A673 (cell line): ENCODE measurements around the gene NTN3. TPM values are rescaled to one million over a fixed set of nuclear protein-coding genes. Genes with fewer than 3 reads are reported as not detected.

Experiments used
- BruUV-seq: library from RNA; stranded (reverse); fragments of 400-500 nt; replicated peaks from 2 replicates; lab custom pipeline; 2021; lab: Mats Ljungman, UMichigan
- CTCF ChIA-PET: fragments of 300-600 bp; sonication (Branson Sonifier 250); formaldehyde crosslinking; loops from one replicate; lab custom pipeline; 2022; ENCODE audit warnings: antibody characterized with exemption; lab: Charles Lee
- POLR2A ChIA-PET: fragments of 300-600 bp; sonication (Branson Sonifier 250); formaldehyde crosslinking; loops from one replicate; lab custom pipeline; 2022; ENCODE audit warnings: antibody characterized with exemption; ENCODE audit not compliant: low non-redundant PET; lab: Charles Lee
- DNase-seq: peaks from one replicate; pipeline ENCODE4 v3.0.0-alpha.2; 2015; ENCODE audit warnings: low spot score
- H3K27ac ChIP-seq: fragments of 200-600 bp; sonication (generic); 2 replicates; pipeline ENCODE4 v1.5.1; 2016; ENCODE audit warnings: mixed run types, low read depth, mild to moderate bottlenecking, mixed read lengths, antibody characterized with exemption, low read length; ENCODE audit not compliant: poor library complexity, severe bottlenecking
- H3K27me3 ChIP-seq: fragments of 200-600 bp; sonication (generic); replicated peaks from 2 replicates; pipeline ENCODE4 v1.6.1; 2017; ENCODE audit warnings: mixed run types, low read depth, mild to moderate bottlenecking, mixed read lengths, antibody characterized with exemption, low read length; ENCODE audit not compliant: insufficient read depth, poor library complexity
- H3K36me3 ChIP-seq: fragments of 200-600 bp; sonication (generic); 2 replicates; pipeline ENCODE4 v1.6.1; 2016; ENCODE audit warnings: mixed run types, mild to moderate bottlenecking, mixed read lengths, antibody characterized with exemption, low read length; ENCODE audit not compliant: insufficient read depth, poor library complexity, severe bottlenecking
- H3K4me1 ChIP-seq: fragments of 200-600 bp; sonication (generic); 2 replicates; pipeline ENCODE4 v1.6.1; 2017; ENCODE audit warnings: mixed run types, mild to moderate bottlenecking, mixed read lengths, antibody characterized with exemption, low read length; ENCODE audit not compliant: insufficient read depth, poor library complexity, severe bottlenecking
- H3K4me3 ChIP-seq: fragments of 200-600 bp; sonication (generic); 2 replicates; pipeline ENCODE4 v1.5.1; 2016; ENCODE audit warnings: low read depth, mixed run types, mild to moderate bottlenecking, mixed read lengths, low read length; ENCODE audit not compliant: poor library complexity, severe bottlenecking
- H3K9me3 ChIP-seq: fragments of 200-600 bp; sonication (generic); 2 replicates; pipeline ENCODE4 v1.6.1; 2016; ENCODE audit warnings: mixed run types, low read depth, mild to moderate bottlenecking, mixed read lengths, antibody characterized with exemption, low read length; ENCODE audit not compliant: poor library complexity, severe bottlenecking
- EZH2 ChIP-seq: fragments of 200-600 bp; sonication (generic); IDR thresholded peaks from 2 replicates; pipeline ENCODE4 v1.6.1; 2017; ENCODE audit warnings: borderline replicate concordance, low read depth, mild to moderate bottlenecking, mixed read lengths, antibody characterized with exemption, low read length; ENCODE audit not compliant: poor library complexity, severe bottlenecking
- intact Hi-C: fragments of 100-400 bp; cut with micrococcal nuclease; formaldehyde crosslinking; loops from one replicate; pipeline ENCODE4 v1.10.0; 2022; ENCODE audit not compliant: unreplicated experiment
- total RNA-seq: library from RNA; stranded (reverse); gene quantifications from 2 replicates; pipeline ENCODE4 v1.2.3, GENCODE V29; 2021
- TF ChIP-seq, protein P1 (sequence below): fragments of 300-800, 200-600 bp; sonication (generic); conservative IDR thresholded peaks from 2 replicates; pipeline ENCODE4 v1.5.1; 2017; ENCODE audit warnings: low read depth, mild to moderate bottlenecking, antibody characterized with exemption, low read length, moderate library complexity, mixed read lengths

NTN3 gene
- total RNA-seq, 1 experiment from 2014 or later = 1.6 TPM

DNA sequence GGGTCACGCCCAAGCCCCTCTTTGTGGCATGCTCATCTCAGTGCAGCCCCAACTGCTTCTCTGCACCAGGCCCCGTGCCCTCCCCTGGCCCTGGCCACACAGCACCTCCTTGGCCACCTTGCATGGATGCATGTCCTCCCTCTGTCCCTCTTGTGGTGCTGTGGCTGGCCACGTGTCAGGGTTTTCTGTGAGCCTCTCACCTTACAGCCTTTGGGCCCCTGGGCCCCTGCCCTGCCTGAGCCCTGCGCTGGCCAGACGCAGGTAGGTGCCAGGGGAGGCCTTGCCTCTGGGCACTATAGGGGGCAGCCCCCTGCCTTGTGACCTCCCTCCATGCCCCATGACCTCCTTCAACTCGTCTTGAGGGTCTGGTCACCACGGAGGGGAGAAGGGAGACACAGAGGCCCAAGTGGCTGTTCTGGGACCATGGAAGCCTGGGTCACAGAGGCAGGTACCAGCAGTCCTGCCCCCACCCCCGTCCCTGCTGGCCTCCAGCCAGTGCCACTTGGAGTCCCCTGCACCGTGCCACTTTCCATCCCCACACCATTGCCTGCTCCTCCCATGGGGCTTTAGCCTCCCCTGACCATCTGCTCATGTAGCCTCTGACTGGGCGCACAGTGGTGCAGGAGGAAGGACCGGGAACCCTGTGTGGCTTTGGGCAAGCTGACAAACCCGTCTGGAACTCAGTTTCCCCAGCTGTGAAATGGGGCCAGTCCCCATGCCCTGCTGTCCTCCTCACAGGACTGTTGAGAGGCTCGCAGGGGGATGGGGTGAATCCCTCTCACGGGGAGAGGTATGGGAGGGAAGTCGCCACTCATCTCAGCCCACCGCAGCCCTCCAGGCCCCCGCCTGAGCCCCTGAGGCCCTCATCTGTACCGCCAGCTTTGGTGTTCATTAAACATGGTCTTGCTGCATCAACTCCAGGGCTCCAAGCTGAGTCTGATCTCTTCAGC lies 31.1 kb downstream of the NTN3 start:
- TF ChIP-seq, protein P1, sequence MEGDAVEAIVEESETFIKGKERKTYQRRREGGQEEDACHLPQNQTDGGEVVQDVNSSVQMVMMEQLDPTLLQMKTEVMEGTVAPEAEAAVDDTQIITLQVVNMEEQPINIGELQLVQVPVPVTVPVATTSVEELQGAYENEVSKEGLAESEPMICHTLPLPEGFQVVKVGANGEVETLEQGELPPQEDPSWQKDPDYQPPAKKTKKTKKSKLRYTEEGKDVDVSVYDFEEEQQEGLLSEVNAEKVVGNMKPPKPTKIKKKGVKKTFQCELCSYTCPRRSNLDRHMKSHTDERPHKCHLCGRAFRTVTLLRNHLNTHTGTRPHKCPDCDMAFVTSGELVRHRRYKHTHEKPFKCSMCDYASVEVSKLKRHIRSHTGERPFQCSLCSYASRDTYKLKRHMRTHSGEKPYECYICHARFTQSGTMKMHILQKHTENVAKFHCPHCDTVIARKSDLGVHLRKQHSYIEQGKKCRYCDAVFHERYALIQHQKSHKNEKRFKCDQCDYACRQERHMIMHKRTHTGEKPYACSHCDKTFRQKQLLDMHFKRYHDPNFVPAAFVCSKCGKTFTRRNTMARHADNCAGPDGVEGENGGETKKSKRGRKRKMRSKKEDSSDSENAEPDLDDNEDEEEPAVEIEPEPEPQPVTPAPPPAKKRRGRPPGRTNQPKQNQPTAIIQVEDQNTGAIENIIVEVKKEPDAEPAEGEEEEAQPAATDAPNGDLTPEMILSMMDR = no peak
- TF ChIP-seq EZH2 = no peak
- no peak for DNase-seq
- Histone ChIP-seq H3K36me3 (peaks cover 4% of the 10 kb centered on the region), H3K4me1 (peaks cover 5% of the 10 kb centered on the region), H3K27ac (no peak overlapping the region), H3K4me3 (no peak overlapping the region), H3K9me3 (no peaks in the 10 kb centered on the region), H3K27me3 (no peaks in the 10 kb centered on the region)
- ChIA-PET POLR2A (interaction anchor here (0.6 to 0.8 kb wide), 2 partner anchors 211 to 347 kb away, joined by 3 to 5 read pairs; partner anchors contain the start of gene TRAF7), CTCF (interaction anchor here (0.6 to 1.3 kb wide), 11 partner anchors 9 to 486 kb away, joined by 3 to 12 read pairs (median 5); partner anchors contain the start of genes ABCA3, AMDHD2, NTN3 and TBC1D24)
- intact Hi-C loops = loop anchor here (2.0 to 10.0 kb wide), 3 partner anchors 160 to 237 kb away; partner anchors contain the start of genes ABCA3 and RNPS1
- BruUV-seq = no TSS peak

DNA sequence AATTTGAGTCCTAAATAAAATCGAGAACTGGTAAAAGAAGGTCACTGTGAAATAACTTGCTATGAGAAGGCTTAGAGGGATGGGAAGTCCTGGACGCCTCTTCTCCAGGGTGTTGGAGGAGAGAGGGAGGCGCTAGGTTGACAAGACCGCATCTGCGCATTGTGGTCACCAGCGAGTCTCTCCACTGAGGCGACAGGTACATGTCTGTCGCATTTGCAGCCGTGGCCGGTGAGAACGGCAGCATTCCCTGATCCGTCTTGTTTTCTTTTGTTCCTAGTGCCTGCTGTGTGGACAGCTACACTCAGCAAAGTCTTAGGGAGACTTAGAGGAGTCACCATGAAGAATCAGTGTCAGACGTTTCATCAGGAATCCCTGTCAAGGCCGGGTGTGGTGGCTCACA lies 34.6 kb downstream of the NTN3 start:
- no peak for TF ChIP-seq EZH2
- TF ChIP-seq, protein P1 = no peak
- Histone ChIP-seq H3K27ac (no peak overlapping the region), H3K27me3 (no peaks in the 10 kb centered on the region), H3K4me1 (peaks cover 5% of the 10 kb centered on the region), H3K9me3 (no peaks in the 10 kb centered on the region), H3K4me3 (no peak overlapping the region), H3K36me3 (peaks cover 4% of the 10 kb centered on the region)
- no peak for DNase-seq
- ChIA-PET POLR2A (no interaction called here), CTCF (no interaction called here)
- no TSS peak for BruUV-seq
- intact Hi-C loops = loop anchor here (10.0 kb wide), 1 partner anchor 241 kb away; the partner anchor contains the start of gene RNPS1

DNA sequence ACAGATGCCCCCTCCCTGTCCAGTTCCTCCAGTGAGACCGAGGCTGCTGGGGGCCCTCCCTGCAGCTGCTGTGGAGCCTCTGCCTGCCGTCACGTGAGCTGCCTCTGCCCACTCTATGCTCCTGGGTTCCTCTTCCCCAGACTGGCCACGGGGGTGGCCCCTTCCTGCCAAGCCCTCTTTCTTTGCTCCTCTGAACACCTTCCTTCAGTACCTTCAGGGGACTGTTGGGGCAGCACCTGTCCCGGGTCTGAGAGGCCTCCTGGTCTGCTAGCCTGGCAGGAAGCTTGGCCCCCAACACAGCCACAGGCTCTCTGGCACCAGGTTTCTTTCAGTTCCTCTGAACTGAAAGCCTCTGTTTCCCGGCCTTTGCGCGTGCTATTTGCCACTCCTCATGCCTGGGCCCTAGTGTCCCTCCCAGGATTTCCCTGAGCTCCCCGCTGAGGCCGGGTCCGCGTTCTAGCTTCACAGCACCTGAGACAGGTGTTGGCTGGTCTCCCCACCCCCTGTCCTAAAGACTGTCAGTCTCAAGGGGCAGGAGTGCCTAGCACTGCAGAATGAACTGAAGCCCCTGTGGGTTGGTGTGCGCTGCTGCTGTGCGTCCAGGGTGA lies 36.1 kb downstream of the NTN3 start:
- no TSS peak for BruUV-seq
- Histone ChIP-seq H3K4me3 (no peak overlapping the region), H3K27me3 (no peaks in the 10 kb centered on the region), H3K36me3 (peaks cover under 1% of the 10 kb centered on the region), H3K9me3 (no peaks in the 10 kb centered on the region), H3K27ac (no peak overlapping the region), H3K4me1 (no peaks in the 10 kb centered on the region)
- POLR2A ChIA-PET = no interaction called here
- CTCF ChIA-PET = no interaction called here
- DNase-seq = no peak
- TF ChIP-seq, protein P1 = no peak
- no peak for TF ChIP-seq EZH2
- intact Hi-C loops = loop anchor here (10.0 kb wide), 1 partner anchor 242 kb away; the partner anchor contains the start of gene RNPS1
